GM13977 (cell line): ENCODE results near the gene EYA2.

Experiments used
- DNase-seq: peaks from one replicate; pipeline ENCODE4 v3.0.0; 2012; ENCODE audit warnings: low spot score
- in situ Hi-C: fragments of 300-500 bp; cut with MboI; formaldehyde crosslinking; loops from one replicate; pipeline ENCODE4 v1.12.0; 2022; ENCODE audit warnings: low sequenced_read_pairs, low pct_unique_long_range_greater_than_20kb, mixed read lengths, inconsistent platforms; ENCODE audit not compliant: unreplicated experiment
- TF ChIP-seq, protein P1 (sequence below): IDR thresholded peaks from 2 replicates; pipeline ENCODE4 v1.5.1; 2012; ENCODE audit warnings: mild to moderate bottlenecking, control low read depth; ENCODE audit not compliant: insufficient read depth; ENCODE audit errors: extremely low read depth, missing control alignments

Gene EYA2

DNA sequence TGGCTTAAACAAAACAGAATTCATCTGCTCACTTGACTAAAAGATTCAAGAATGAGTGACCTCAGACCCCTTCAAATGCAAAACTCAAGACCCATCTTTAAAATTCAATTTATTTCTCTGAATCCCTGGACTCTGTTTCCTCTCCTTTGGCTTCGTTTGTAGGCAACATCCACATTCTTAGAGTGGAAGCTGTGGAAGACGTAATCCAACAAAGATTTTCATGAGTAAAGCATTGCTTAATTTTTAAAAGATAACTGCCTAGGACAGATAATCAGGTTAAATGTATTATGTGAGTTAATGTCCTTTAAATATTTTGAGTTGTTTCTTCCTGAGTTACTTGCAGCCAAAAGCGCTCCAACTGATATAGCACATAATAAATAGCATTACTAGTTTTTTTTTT is 297.3 kb downstream of the EYA2 start:
- in situ Hi-C loops = no loop called here
- TF ChIP-seq, protein P1, sequence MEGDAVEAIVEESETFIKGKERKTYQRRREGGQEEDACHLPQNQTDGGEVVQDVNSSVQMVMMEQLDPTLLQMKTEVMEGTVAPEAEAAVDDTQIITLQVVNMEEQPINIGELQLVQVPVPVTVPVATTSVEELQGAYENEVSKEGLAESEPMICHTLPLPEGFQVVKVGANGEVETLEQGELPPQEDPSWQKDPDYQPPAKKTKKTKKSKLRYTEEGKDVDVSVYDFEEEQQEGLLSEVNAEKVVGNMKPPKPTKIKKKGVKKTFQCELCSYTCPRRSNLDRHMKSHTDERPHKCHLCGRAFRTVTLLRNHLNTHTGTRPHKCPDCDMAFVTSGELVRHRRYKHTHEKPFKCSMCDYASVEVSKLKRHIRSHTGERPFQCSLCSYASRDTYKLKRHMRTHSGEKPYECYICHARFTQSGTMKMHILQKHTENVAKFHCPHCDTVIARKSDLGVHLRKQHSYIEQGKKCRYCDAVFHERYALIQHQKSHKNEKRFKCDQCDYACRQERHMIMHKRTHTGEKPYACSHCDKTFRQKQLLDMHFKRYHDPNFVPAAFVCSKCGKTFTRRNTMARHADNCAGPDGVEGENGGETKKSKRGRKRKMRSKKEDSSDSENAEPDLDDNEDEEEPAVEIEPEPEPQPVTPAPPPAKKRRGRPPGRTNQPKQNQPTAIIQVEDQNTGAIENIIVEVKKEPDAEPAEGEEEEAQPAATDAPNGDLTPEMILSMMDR = no peak

DNA sequence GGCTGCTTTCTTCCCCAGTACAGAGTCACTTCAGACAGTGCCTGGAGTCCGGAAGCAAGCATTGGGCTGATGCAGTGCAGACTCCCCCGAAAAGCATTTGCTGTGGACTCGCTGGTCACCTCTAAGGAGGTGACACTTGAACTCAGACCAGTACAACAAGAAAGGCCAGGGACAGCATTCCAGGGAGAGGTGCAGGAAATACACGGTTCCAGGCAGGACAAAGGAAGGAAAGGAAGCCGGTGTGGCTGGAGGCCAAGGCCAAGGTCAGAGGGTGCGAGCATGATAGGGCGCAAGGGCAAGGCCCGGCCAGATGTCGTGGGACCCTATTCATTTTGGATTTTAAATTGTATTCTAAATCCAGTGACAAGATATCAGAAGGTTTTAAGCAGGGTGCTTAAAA is 300.9 kb downstream of the EYA2 start:
- TF ChIP-seq, protein P1 = no peak
- in situ Hi-C loops = no loop called here
- no peak for DNase-seq

More for the DNA sequence above, 297.3 kb downstream of the EYA2 start:
- DNase-seq = no peak

DNA sequence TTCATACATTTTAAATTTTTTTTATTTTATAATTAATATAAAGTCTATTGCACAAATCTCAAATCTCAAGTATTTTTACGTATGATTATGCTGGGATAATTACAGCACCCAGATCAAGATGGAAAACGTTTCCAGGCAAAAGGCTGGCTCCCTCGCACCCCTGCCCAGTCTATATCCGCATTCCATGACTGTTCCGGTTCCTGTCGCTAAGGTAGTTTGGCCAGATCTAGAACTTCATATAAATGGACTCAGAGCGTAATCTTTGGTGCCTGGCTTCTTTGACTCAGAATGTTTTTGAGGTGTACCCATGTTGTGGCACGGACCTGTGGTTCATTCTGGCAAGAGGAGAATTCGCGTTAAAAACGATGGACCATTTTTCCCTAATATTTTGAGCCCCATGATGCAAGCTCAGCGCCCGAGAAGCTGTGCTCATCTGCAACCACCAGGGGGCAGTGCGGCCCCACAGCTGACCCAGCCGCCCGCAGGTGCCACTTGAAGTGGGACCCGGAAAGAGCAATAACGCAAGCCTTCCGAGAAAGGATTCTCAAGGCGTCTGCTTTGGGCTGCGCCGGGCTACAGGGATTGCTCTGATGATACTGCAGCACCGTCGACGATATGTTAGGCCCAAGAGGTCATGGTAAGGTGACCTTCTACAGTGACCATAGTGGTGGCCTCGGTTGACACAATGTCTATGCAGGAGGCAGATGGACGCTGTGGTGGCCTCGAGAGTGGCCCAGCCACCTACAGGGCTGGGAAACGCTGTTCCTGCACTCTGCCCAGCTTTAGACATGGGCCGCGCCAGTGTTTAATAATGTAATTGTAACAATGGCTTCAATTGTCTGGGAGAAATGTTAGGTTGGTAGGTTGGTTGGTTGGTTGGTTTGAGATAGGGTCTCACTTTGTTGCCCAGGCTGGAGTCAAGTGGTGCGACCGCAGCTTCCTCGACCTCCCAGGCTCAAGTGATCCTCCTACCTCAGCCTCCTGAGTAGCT is 301.7 kb downstream of the EYA2 start:
- in situ Hi-C loops = no loop called here
- DNase-seq = peak; percentile 82
- TF ChIP-seq, protein P1 = peak; percentile 98

DNA sequence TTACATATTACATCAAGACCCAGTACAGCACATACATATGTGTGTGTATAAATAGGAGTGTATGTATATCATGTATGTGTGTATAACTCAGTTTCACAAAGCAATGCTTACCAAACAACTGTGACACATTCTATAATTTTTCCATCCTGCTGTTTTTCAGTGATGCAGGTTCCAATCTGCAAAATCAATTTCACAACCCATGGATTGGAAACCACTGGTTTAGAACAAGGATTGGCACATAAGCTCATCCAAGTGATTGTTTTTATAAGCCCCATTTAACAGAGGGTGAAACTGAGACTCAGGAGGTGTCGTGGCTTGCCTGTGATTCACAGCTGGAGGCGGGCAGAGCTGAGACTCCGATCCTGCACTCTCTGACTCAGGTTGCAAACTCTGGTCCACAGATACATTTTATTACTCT is 303.6 kb downstream of the EYA2 start:
- TF ChIP-seq, protein P1 = no peak
- in situ Hi-C loops = no loop called here
- DNase-seq = peak; percentile 63

DNA sequence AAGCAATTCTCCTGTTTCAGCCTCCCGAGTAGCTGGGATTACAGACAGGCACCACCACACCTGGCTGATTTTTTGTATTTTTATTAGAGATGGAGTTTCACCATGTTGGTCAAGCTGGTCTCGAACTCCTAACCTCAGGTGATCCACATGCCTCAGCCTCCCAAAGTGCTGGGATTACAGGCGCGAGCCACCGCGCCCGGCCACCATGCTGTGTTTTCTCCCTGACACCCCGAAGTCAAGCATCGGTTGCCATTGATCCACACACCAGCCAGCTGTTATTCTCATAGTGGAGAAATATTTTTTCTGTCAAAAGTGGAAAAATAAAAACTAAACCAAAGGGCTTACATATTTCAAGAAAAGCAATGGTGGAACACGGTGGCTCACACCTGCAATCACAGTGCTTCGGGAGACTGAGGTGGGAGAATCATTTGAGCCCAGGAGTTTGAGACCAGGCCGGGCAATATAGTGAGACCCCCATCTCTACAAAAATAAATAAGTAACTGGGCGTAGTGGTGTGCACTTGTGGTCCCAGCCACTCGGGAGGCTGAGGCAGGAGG is 304.4 kb downstream of the EYA2 start:
- TF ChIP-seq, protein P1 = no peak
- in situ Hi-C loops = no loop called here
- DNase-seq = no peak

DNA sequence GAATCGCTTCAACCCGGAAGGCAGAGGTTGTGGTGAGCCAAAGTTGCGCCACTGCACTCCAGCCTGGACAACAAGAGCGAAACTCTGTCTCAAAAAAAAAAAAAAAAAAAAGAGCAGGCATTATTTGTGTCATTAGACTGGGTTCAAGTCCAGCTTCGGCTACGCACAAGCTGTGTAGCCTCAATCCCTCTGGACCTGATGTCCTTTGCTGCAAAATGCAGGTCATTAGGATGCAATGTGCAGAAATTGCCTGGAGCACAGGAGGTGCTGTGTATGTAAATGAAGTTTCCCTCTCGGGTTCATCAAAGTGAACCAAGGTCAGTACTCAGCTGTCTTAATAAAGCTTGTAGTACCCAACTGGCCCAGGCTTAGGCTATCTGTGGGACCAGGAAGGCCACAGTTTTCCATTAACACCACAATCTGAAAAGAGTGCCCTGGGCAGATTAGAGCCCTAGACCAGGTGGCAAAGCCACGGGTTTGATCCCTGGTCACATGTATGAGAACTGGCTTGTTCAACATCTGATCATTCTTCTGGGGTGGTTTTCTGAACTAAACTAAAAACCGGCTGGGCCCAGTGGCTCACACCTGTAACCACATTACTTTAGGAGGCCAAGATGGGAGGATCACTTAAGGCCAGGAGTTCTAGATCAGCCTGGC is 306.6 kb downstream of the EYA2 start:
- TF ChIP-seq, protein P1 = no peak
- in situ Hi-C loops = no loop called here
- no peak for DNase-seq
